SIG-M5 (cell line): ENCODE results near the gene ENDOV.
"Not testable (repeated sequence)": the region's sequence is repeated elsewhere in the genome, so short reads cannot be mapped to it uniquely, and the experiment has no call there.

Experiments used
- DNase-seq: peaks from one replicate; lab custom pipeline; 2025; lab: John Stamatoyannopoulos, UW

Gene ENDOV

GRCh38 chr17:80388601-80389000 is 26.4 kb upstream of the ENDOV start:
- no peak for DNase-seq

DNA sequence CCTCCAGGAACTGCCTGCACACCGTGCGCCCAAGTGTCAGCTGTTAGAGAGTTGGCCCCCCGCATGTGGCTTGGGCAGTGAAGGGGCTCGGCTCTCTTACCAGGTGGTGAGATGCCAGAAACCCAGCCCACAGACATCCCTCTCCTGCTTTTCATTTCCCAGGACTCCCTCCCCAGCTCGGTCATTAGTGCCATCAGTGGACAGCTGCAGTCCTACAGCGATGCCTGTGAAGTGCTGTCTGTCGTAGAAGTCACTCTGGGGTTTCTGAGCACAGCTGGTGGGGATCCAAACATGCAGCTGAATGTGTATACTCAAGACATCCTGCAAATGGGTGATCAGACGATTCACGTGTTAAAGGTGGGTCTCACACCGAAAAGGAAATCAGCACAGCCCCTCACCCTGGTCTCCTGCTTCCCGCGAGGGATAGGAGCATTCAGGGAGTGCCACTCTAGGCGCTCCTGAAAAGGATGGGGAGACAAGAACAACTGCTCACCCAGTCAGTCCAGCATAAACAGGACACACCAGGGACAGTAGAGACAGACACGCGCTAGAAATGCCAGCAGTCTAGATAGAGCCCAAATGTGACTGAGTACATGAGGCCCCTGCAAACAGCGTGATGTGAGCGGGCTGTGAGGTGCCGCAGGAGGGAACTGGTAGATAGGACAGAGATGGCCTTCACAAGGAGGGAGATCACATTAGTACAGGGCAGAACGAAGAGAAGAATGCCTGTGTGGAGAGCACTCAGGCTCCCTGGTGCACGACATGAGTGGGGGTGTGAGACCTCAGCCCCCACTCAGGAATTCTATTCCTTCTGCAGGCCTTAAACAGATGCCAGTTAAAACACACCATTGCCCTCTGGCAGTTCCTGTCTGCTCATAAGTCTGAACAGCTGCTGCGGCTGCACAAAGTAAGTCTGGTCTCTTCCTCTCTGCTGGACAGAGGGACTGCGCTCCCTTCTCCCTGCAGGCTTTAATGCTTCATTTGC is 25.7 kb upstream of the ENDOV start:
- no peak for DNase-seq

GRCh38 chr17:80393241-80393890 is 21.6 kb upstream of the ENDOV start:
- no peak for DNase-seq

- DNase-seq, result no peak
Measured at GRCh38 chr17:80393961-80394360, 21.0 kb upstream of the ENDOV start.

DNA sequence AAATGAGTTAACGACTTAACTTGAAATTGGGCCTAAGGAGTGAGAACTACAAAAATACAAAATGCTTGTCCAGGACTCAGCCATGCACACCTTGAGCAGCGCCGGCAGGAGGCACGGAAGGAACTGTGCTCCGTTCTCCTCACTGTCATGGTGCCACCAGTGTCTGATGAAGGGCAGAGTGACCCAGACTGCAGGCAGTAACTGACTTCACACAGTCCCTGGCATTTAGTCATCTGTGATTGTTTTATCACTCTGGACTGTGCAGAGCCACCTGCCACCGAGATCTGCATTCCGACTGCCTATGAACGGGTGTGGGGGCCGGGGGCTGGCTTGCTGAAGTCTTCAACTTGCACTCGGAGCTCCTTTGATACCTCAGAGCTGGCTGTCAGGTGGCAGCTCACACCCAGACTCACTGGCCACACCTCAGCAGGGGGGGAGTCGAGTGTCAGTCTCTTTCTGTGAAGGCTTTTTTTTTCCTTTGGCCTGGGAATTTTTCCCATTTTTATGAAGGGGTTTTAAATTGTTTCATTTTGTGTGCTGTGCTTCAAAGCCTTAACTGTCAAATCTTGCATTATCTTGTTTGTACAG is 20.2 kb upstream of the ENDOV start:
- DNase-seq, result no peak

DNA sequence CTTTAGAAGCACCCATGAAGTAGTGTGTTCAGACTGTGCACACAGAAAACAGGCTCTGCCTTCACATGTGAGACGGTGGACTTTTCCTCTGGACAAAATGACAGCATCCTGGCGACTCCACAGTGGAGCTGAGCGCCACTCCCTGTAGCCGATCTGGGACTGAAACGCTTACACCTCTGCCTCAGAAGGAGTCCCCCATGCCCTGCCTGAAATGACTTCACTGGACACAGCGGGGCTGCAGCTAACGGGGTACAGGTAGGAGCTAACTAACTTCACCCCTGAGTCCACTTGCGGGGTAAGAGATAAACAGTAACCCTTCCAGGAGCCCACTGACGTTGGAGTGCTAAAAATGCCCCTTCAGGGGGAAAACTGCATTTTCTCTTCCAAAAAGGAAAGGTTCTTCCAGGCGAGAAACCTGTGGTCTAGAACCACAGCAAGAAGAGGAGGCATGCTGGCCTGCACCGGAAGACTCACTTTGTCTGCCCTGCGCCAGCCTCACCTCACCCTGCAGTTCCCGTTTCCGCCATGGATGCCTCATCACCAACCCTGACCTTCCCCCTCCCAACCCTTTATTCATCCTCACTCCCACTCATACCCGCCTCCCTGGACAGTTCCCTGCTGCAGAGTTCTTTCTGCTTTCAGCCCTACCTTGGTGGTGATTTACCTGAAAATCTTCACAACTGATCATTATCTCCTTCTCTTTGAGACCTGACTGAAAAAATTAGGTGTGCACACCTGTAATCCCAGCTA is 19.4 kb upstream of the ENDOV start:
- no peak for DNase-seq

DNA sequence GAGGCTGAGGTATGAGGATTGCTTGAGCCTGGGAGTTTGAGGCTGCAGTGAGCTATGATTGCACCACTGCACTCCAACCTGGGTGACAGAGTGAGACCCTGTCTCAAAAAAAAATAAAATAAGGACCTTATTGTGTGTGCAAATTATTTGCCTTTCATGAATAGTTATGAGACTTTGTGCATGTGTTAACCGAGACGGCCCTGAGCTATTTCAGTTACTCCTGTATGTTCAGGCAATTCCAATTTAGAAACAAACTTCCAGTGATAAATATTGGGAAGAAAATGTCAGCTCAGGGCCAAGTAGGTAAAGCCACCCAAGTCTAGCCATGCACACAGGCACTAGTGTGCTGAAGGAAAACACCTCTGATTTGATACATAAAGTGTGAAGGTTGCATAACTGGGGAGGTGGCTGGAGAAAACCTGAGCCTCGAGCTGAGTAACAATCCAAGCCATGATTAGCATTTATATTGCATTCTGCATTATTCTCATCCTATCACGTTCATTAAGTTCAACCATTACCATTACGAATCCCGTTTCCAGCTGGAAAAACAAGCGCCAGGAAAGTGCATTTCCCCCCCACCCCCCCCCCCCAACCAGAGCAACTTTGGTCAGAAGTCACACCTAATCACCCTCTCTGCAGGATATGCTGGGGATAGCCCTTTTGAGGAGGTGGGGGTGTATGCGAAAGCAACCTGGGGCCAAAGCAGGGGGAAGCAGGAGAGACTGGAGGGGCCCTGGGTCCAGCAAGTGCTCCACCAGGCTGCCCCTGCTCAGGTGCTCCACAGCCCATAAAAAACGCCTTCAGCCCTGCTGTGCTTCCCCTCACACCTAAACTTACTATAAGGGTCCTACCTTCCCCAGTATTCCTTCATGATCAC is 18.6 kb upstream of the ENDOV start:
- no peak for DNase-seq

- DNase-seq, result no peak
Measured at GRCh38 chr17:80397034-80397387, 18.0 kb upstream of the ENDOV start.

DNA sequence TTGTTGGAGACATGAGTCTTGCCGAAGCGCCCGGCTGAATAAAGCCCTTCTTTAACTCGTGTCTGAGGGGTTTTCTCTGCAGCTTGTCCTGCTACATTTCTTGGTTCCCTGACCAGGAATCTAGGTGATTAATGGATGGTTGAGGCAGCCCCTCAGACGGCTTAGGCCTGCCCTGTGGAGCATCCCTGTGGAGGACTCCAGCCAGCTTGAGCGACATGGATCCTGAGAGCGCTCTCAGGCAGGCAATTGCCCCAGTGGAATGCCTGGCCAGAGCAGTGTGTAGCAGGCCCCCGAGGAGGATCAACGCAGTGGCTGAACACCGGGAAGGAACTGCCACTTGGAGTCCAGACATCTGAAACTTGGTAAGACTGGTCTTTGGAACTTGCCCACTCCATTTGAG is 17.3 kb upstream of the ENDOV start:
- DNase-seq, result no peak

DNA sequence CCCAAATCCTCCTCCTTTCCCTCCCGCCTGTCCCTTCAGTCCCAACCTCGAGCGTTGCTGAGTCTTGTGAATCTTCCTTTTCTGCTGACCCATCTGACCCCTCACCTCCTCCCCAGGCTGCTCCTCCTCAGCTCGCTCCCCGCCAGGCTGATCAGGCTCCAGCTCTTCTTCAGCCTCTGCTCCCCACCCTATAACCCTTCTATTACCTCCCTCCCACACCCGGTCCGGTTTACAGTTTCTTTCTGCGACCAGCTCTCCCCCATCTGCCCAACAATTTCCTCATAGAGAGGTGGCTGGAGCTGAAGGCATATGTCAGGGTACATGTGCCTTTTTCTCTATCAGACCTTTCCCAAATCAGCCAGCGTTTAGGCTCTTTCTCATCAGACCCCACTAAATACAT is 13.9 kb upstream of the ENDOV start:
- DNase-seq, result not testable (repeated sequence)

GRCh38 chr17:80402102-80402501 is 12.9 kb upstream of the ENDOV start:
- not testable (repeated sequence) for DNase-seq

- DNase-seq, result no peak
Measured at GRCh38 chr17:80402959-80403358, 12.0 kb upstream of the ENDOV start.

GRCh38 chr17:80406146-80406545 is 8.8 kb upstream of the ENDOV start:
- DNase-seq, result no peak

- not testable (repeated sequence) for DNase-seq
Measured at GRCh38 chr17:80407917-80408316, 7.0 kb upstream of the ENDOV start.

- DNase-seq, result no peak
Measured at GRCh38 chr17:80408872-80409271, 6.1 kb upstream of the ENDOV start.

DNA sequence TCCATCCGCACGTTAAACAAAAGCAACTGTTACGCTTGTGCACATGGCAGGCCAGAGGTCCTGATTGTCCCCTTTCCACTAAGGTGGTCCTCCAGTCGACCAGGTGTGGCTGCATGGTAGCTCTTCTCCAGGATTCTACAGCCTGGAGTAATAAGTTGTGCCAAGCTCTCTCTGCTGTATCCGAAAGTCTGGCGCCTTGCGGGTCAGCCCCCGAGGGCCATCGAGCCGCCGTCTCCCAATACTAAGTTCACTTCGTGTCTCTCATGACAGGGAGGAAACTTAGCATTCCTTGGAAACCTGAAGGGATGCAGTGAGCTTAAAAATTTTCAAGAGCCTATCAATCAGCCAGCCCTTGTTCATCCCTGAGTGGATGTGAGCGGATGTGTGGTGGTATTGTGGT is 5.3 kb upstream of the ENDOV start:
- DNase-seq, result no peak

GRCh38 chr17:80410441-80411087 is 4.4 kb upstream of the ENDOV start:
- not testable (repeated sequence) for DNase-seq

GRCh38 chr17:80413771-80414507 is 1.0 kb upstream of the ENDOV start:
- no peak for DNase-seq

GRCh38 chr17:80414508-80414802 is 512 bp upstream of the ENDOV start:
- no peak for DNase-seq

DNA sequence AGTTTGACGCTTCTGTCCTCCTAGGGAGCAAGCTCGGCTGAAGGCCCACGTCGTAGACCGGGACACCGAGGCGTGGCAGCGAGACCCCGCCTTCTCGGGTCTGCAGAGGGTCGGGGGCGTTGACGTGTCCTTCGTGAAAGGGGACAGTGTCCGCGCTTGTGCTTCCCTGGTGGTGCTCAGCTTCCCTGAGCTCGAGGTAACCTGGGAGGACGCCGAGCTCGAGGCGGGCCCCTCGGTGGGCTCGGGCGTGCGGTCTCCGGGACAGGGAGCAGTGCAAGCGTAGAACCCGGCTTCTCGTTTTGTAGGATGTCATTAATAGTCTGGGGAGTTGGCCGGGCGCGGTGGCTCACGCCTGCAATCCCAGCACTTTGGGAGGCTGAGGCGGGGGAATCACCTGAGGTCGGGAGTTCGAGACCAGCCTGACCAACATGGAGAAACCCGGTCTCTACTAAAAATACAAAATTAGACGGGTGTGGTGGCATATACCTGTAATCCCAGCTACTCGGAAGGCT is 715 bp downstream of the ENDOV start:
- DNase-seq, result no peak
